ENCODE measurements around the gene LRRTM3. TPM values are rescaled to one million over a fixed set of nuclear protein-coding genes. Genes with fewer than 3 reads are reported as not detected.

The LRRTM3 gene
- total RNA-seq, 2 donors from 2014 or later = not detected

GRCh38 chr10:67076144-67076543 lies 150.3 kb downstream of the LRRTM3 start:
- no peak overlapping the region for H3K4me3 Mint-ChIP-seq
- no peak overlapping the region for H3K27ac ChIP-seq (ENCODE audit: low read depth, low read length)
- no peaks in the 10 kb centered on the region for H3K36me3 Mint-ChIP-seq (ENCODE audit: low read depth)
- no peak overlapping the region for H3K9ac ChIP-seq (ENCODE audit: extremely low read depth, low read length, poor library complexity, severe bottlenecking)
- H3K27me3 Mint-ChIP-seq (ENCODE audit: insufficient read depth) = no peaks in the 10 kb centered on the region
- H3K4me3 ChIP-seq (ENCODE audit: low read length) = no peak overlapping the region
- no peaks in the 10 kb centered on the region for H3K27me3 ChIP-seq (ENCODE audit: control insufficient read depth, insufficient read depth, low read length, poor library complexity, severe bottlenecking)
- no peak overlapping the region for H3K27ac Mint-ChIP-seq
- no peaks in the 10 kb centered on the region for H3K9me3 Mint-ChIP-seq
- H3K36me3 ChIP-seq (ENCODE audit: control insufficient read depth, insufficient read depth, low read length) = no peaks in the 10 kb centered on the region
- no peak for DNase-seq
- peaks cover 22% of the 10 kb centered on the region for H3K4me1 Mint-ChIP-seq
- no peak for TF ChIP-seq CTCF (conservative IDR thresholded peaks at IDR 0.05)
- peaks cover 3% of the 10 kb centered on the region for H3K4me1 ChIP-seq (ENCODE audit: control insufficient read depth, insufficient read depth, low read length)
- H3K9me3 ChIP-seq (ENCODE audit: control insufficient read depth, low read length) = no peaks in the 10 kb centered on the region

GRCh38 chr10:67077376-67077775 lies 151.5 kb downstream of the LRRTM3 start:
- TF ChIP-seq CTCF (conservative IDR thresholded peaks at IDR 0.05) = no peak
- Histone ChIP-seq H3K9ac (ENCODE audit: extremely low read depth, low read length, poor library complexity, severe bottlenecking) (no peak overlapping the region), H3K9me3 (ENCODE audit: control insufficient read depth, low read length) (no peaks in the 10 kb centered on the region), H3K4me3 (ENCODE audit: low read length) (no peak overlapping the region), H3K36me3 (ENCODE audit: control insufficient read depth, insufficient read depth, low read length) (no peaks in the 10 kb centered on the region), H3K27me3 (ENCODE audit: control insufficient read depth, insufficient read depth, low read length, poor library complexity, severe bottlenecking) (no peaks in the 10 kb centered on the region), H3K4me1 (ENCODE audit: control insufficient read depth, insufficient read depth, low read length) (peaks cover 3% of the 10 kb centered on the region), H3K27ac (ENCODE audit: low read depth, low read length) (no peak overlapping the region)
- no CpG with 5 or more reads among the region's 1 CpG for WGBS, 2 experiments (ENCODE audit: insufficient coverage in 1 of 2, insufficient read length in 1 of 2)
- no peaks in the 10 kb centered on the region for H3K36me3 Mint-ChIP-seq (ENCODE audit: low read depth)
- DNase-seq = no peak
- no peak overlapping the region for H3K27ac Mint-ChIP-seq
- H3K27me3 Mint-ChIP-seq (ENCODE audit: insufficient read depth) = no peaks in the 10 kb centered on the region
- peaks cover 12% of the 10 kb centered on the region for H3K4me1 Mint-ChIP-seq
- no peaks in the 10 kb centered on the region for H3K9me3 Mint-ChIP-seq
- H3K4me3 Mint-ChIP-seq = no peak overlapping the region

GRCh38 chr10:67079126-67079525 lies 153.3 kb downstream of the LRRTM3 start:
- H3K4me3 Mint-ChIP-seq = no peak overlapping the region

More at GRCh38 chr10:67079126-67079525, 153.3 kb downstream of the LRRTM3 start:
- H3K4me1 ChIP-seq (ENCODE audit: control insufficient read depth, insufficient read depth, low read length) = no peaks in the 10 kb centered on the region
- no peak overlapping the region for H3K27ac ChIP-seq (ENCODE audit: low read depth, low read length)
- no peak overlapping the region for H3K9ac ChIP-seq (ENCODE audit: extremely low read depth, low read length, poor library complexity, severe bottlenecking)
- 98 to 100% methylated on average over 1 to 4 of the region's 4 CpGs for WGBS, 2 experiments (ENCODE audit: insufficient coverage in 1 of 2, insufficient read length in 1 of 2)
- Mint-ChIP-seq H3K36me3 (ENCODE audit: low read depth) (no peaks in the 10 kb centered on the region), H3K27me3 (ENCODE audit: insufficient read depth) (no peaks in the 10 kb centered on the region), H3K9me3 (no peaks in the 10 kb centered on the region), H3K27ac (no peak overlapping the region), H3K4me1 (peaks cover 7% of the 10 kb centered on the region)
- H3K9me3 ChIP-seq (ENCODE audit: control insufficient read depth, low read length) = no peaks in the 10 kb centered on the region
- no peak for DNase-seq
- H3K4me3 ChIP-seq (ENCODE audit: low read length) = no peak overlapping the region
- TF ChIP-seq CTCF (conservative IDR thresholded peaks at IDR 0.05) = no peak
- H3K27me3 ChIP-seq (ENCODE audit: control insufficient read depth, insufficient read depth, low read length, poor library complexity, severe bottlenecking) = no peaks in the 10 kb centered on the region
- H3K36me3 ChIP-seq (ENCODE audit: control insufficient read depth, insufficient read depth, low read length) = no peaks in the 10 kb centered on the region
